Panc1 (cell line): ENCODE data around the gene ZGRF1.

ENCODE experiments used
- CTCF ChIP-seq: fragments of 450-650 bp; IDR thresholded peaks from 2 replicates; pipeline ENCODE4 v1.5.1; 2017; ENCODE audit warnings: mild to moderate bottlenecking
- POLR2AphosphoS5 ChIP-seq: IDR thresholded peaks from 2 replicates; pipeline ENCODE4 v1.6.1; 2012; ENCODE audit warnings: mild to moderate bottlenecking, low read depth, low read length, moderate library complexity
- SIN3A ChIP-seq: IDR thresholded peaks from 2 replicates; pipeline ENCODE4 v1.6.1; 2012; ENCODE audit warnings: low read depth, mild to moderate bottlenecking, low read length, moderate library complexity, borderline replicate concordance; ENCODE audit not compliant: insufficient read depth
- TCF7L2 ChIP-seq: IDR thresholded peaks from 2 replicates; pipeline ENCODE4 v1.6.1; 2011; ENCODE audit warnings: mild to moderate bottlenecking, low read depth, low read length, inconsistent platforms
- TF ChIP-seq, protein P1 (sequence below), 2 experiments: IDR thresholded peaks; 2 replicates each; pipeline ENCODE4 v1.6.1; 2011 to 2012; ENCODE audit warnings: low read depth in 2 of 2, control low read depth in 1 of 2, low read length in 1 of 2, mild to moderate bottlenecking in 1 of 2, moderate library complexity in 1 of 2; ENCODE audit not compliant: insufficient read depth in 1 of 2

- no peak for TF ChIP-seq CTCF
- TF ChIP-seq POLR2AphosphoS5, result no peak
- TF ChIP-seq SIN3A, result no peak
- TF ChIP-seq, protein P1, sequence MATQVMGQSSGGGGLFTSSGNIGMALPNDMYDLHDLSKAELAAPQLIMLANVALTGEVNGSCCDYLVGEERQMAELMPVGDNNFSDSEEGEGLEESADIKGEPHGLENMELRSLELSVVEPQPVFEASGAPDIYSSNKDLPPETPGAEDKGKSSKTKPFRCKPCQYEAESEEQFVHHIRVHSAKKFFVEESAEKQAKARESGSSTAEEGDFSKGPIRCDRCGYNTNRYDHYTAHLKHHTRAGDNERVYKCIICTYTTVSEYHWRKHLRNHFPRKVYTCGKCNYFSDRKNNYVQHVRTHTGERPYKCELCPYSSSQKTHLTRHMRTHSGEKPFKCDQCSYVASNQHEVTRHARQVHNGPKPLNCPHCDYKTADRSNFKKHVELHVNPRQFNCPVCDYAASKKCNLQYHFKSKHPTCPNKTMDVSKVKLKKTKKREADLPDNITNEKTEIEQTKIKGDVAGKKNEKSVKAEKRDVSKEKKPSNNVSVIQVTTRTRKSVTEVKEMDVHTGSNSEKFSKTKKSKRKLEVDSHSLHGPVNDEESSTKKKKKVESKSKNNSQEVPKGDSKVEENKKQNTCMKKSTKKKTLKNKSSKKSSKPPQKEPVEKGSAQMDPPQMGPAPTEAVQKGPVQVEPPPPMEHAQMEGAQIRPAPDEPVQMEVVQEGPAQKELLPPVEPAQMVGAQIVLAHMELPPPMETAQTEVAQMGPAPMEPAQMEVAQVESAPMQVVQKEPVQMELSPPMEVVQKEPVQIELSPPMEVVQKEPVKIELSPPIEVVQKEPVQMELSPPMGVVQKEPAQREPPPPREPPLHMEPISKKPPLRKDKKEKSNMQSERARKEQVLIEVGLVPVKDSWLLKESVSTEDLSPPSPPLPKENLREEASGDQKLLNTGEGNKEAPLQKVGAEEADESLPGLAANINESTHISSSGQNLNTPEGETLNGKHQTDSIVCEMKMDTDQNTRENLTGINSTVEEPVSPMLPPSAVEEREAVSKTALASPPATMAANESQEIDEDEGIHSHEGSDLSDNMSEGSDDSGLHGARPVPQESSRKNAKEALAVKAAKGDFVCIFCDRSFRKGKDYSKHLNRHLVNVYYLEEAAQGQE (IDR thresholded peaks at IDR 0.05; ENCODE audit: insufficient read depth in 1 of 2, low read depth in 2 of 2, low read length in 1 of 2), result no peak
- TF ChIP-seq TCF7L2, result no peak
These were observed 122.6 kb downstream of the ZGRF1 start for GRCh38 chr4:112513971-112514646.
